ENCODE data around the gene EBI3.
"Not testable (repeated sequence)": the region's sequence is repeated elsewhere in the genome, so short reads cannot be mapped to it uniquely, and the experiment has no call there.

Gene EBI3

GRCh38 chr19:4279530-4280422 lies 50.5 kb downstream of the EBI3 start:
- no peak for DNase-seq

GRCh38 chr19:4284176-4284958 lies 55.0 kb downstream of the EBI3 start:
- peak; percentile 57 for DNase-seq

- DNase-seq, result no peak
Observed at GRCh38 chr19:4284974-4285373, 55.7 kb downstream of the EBI3 start.

GRCh38 chr19:4286141-4286540 lies 56.8 kb downstream of the EBI3 start:
- DNase-seq, result not testable (repeated sequence)

All from NCI-H1048 (cell line).